GM12872 (cell line): ENCODE measurements around the gene MPG.

Experiments
- TF ChIP-seq, protein P1 (sequence below): IDR thresholded peaks from 3 replicates; pipeline ENCODE4 v1.5.1; 2011; ENCODE audit warnings: low read depth, mild to moderate bottlenecking, low read length, moderate library complexity; ENCODE audit not compliant: insufficient read depth

MPG gene

DNA sequence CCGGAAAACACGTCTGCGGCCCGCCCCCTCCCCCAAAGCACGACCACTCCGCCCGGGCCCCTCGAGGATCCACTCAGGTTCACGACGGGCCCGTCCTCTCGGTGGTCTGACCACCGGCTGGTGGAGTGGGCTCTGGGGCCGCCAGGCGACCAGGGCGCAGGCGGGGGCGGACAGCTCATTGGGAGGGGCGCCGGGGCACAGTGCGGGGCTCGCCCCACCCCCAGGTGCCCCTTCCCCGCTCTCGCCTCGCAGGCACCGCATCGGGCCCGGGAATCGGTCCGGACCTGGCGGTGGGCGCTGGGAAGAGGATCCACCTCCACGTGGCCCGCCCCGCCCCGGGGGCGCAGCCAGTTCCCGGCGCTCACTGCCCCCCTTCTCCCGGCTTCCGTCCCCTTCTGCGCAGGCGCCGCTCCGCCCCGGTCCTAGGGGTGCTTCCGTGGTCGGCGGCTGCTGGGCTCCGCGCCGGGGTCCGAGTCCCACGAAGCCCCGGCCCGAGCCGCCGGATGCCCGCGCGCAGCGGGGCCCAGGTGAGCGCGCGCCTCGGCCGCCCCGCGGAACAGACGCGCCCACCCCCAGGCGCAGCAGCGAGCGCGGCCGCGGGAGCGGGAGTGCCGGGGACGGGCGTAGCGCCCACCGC, at the start of gene MPG:
TSS of gene MPG (plus strand) at position 419 of the 637 bp plus-strand sequence. CDS start at position 504, 85 bp downstream.
- TF ChIP-seq, protein P1, sequence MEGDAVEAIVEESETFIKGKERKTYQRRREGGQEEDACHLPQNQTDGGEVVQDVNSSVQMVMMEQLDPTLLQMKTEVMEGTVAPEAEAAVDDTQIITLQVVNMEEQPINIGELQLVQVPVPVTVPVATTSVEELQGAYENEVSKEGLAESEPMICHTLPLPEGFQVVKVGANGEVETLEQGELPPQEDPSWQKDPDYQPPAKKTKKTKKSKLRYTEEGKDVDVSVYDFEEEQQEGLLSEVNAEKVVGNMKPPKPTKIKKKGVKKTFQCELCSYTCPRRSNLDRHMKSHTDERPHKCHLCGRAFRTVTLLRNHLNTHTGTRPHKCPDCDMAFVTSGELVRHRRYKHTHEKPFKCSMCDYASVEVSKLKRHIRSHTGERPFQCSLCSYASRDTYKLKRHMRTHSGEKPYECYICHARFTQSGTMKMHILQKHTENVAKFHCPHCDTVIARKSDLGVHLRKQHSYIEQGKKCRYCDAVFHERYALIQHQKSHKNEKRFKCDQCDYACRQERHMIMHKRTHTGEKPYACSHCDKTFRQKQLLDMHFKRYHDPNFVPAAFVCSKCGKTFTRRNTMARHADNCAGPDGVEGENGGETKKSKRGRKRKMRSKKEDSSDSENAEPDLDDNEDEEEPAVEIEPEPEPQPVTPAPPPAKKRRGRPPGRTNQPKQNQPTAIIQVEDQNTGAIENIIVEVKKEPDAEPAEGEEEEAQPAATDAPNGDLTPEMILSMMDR = no peak

DNA sequence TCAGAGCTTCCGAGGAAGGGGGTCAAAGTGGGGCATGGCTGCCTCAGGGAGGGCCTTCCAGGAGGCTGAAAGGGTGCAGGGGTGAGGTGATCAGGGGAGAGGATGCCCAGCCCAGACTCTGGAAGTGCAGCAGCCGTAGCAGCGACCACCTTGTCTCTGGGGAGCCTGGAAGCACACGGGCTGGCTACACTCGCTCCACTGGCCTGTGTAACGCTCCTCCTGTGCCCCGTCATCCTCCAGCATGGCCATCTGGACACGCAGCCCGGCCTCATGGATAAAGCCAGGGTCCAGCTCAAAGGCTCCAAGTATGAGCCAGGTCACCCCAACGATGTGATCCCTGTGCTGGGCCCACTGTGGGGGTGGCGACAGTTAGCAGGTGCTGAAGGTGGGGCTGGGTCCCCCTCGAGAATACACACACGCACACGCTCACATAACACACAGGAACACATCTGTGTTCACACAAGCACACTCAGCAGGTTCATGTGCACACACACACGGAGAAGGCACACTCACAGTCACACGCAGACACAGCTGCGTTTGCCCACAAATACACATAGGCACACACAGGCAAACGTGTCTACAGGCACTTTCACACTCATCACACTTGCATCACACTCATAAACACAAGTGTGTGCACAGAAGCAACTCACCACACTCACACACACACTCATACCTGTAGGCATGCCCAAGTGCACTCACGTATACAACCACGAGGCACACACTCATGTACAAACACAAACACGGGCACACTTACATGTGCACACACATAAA, 44.0 kb upstream of the MPG start:
- TF ChIP-seq, protein P1 = no peak

DNA sequence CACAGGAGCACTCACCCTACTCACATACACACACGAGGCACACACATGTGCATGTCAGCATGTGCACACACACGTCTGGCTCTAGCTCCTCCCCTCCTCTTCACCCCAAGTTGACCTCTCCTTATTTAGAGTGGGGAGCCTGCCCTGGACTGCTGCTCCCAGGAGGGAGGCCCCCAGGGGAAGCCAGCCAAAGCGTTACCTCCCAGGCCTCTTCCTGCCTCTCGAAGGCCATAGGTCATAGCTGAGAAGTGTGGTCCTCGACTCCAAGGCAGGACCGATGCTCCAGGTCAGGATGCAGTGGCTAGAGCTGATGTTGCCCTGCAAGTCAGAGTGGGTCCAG, 43.4 kb upstream of the MPG start:
- TF ChIP-seq, protein P1 = no peak

DNA sequence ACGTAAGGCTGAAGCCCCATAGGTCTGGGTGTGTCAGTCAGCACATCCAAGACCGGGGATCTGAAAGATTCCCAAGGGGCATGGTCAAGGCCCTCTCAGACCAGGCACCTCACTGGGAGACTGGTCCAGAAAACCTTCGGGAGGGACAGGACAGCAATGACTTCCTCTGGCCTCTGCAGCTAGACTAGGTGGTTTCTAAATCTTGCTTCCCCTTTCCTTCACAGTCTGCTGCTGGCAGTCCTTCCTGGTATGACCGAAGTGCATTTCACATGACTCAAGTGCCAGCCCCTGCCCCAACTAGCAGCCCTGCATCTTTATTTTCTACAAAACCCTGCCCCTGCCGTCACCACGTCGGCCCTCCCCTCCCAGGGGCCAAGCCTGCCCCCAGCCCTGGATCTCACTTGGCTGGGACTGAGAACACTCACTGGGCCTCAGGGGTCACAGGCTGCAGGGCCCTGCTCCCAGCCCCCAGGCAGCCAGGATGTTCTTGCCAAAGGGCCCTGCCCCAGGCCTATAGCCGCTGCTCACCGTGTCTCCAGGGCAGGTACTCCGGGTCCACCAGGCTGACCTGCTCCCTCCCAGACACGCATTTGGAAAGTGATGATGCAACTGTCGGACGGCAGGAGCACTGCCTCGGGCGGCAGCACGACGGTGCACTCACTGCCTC, 42.9 kb upstream of the MPG start:
- TF ChIP-seq, protein P1 = no peak

GRCh38 chr16:35678-36305, 42.2 kb upstream of the MPG start:
- TF ChIP-seq, protein P1 = no peak

DNA sequence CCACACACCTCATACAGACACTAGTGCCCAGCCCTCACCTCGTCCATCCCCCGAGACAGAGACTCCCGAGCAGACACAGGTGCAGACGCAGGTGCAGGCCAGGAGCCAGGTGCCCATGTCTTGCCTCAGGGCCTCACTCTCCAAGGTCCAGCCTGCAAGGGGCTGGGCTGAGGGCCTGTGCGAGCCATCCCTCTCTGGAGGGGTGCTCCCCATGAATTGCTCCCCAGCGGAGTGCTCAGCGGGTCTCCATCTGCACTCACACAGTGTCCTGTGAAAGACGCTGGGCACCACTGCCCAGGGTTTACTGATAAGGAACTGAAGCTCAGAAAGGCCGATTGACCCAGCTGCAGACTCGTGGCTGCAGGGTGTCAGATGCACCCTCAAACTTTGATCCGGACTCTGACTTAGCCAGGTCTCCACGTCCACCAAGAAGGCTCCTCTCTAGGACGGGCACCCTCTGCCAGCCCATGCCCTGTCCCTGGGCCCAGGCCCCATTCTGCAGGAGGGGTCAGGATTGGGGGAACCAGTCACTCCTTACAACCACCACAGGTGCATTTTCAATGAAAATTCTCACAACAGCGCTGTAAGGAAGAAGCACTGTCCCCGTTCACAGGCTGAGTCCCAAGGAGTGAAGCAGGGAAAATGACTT, 41.6 kb upstream of the MPG start:
- TF ChIP-seq, protein P1 = no peak
